PFSK-1 (cell line): Measurements from ENCODE around the gene SIGLEC11.

ENCODE experiments used
- FOXP2 ChIP-seq: optimal IDR thresholded peaks from 2 replicates; pipeline ENCODE3; 2011; ENCODE audit warnings: borderline replicate concordance, control low read depth, inconsistent platforms; ENCODE audit not compliant: insufficient read depth; ENCODE audit errors: extremely low read length, extremely low read depth
- POLR2AphosphoS5 ChIP-seq: IDR thresholded peaks from 2 replicates; pipeline ENCODE4 v1.6.1; 2012; ENCODE audit warnings: low read depth, mild to moderate bottlenecking, control low read depth, low read length, moderate library complexity
- SIN3A ChIP-seq: IDR thresholded peaks from 2 replicates; pipeline ENCODE4 v1.6.1; 2012; ENCODE audit warnings: mild to moderate bottlenecking, low read length, moderate library complexity, borderline replicate concordance; ENCODE audit not compliant: insufficient read depth
- TF ChIP-seq, protein P1 (sequence below), 2 experiments: IDR thresholded peaks; 2 replicates each; pipeline versions ENCODE4 v1.6.1 to v1.8.0; 2011 to 2012; ENCODE audit warnings: low read depth in 2 of 2, low read length in 2 of 2, control low read depth in 1 of 2, inconsistent platforms in 1 of 2, mild to moderate bottlenecking in 1 of 2, moderate library complexity in 1 of 2; ENCODE audit not compliant: insufficient read depth in 1 of 2

DNA sequence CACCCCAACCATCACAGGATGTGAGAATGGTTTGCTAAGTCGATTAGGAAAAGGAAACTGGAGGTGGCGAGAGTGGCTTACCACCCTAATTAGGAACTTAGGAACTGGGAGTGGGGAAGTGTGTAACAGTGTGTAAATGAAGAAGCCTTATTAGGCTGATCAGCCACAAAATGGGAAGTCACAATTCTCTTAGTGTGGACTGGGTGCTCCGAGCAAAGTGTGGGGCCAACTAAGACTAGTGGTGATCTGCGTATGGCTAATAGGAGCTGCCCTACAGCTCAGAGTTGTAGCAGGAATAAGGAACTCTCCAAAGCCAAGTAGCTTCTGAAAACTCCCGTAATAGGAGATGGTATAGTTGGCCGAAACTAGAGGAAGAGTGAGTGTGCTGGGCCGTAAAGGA lies 7.6 kb downstream of the SIGLEC11 start:
- TF ChIP-seq SIN3A (no peak), POLR2AphosphoS5 (no peak), FOXP2 (no peak)
- TF ChIP-seq, protein P1, sequence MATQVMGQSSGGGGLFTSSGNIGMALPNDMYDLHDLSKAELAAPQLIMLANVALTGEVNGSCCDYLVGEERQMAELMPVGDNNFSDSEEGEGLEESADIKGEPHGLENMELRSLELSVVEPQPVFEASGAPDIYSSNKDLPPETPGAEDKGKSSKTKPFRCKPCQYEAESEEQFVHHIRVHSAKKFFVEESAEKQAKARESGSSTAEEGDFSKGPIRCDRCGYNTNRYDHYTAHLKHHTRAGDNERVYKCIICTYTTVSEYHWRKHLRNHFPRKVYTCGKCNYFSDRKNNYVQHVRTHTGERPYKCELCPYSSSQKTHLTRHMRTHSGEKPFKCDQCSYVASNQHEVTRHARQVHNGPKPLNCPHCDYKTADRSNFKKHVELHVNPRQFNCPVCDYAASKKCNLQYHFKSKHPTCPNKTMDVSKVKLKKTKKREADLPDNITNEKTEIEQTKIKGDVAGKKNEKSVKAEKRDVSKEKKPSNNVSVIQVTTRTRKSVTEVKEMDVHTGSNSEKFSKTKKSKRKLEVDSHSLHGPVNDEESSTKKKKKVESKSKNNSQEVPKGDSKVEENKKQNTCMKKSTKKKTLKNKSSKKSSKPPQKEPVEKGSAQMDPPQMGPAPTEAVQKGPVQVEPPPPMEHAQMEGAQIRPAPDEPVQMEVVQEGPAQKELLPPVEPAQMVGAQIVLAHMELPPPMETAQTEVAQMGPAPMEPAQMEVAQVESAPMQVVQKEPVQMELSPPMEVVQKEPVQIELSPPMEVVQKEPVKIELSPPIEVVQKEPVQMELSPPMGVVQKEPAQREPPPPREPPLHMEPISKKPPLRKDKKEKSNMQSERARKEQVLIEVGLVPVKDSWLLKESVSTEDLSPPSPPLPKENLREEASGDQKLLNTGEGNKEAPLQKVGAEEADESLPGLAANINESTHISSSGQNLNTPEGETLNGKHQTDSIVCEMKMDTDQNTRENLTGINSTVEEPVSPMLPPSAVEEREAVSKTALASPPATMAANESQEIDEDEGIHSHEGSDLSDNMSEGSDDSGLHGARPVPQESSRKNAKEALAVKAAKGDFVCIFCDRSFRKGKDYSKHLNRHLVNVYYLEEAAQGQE (IDR thresholded peaks at IDR 0.05; ENCODE audit: insufficient read depth in 1 of 2, low read depth in 2 of 2, low read length in 2 of 2): no peak
